ENCODE data around the gene LDB2.

DNA sequence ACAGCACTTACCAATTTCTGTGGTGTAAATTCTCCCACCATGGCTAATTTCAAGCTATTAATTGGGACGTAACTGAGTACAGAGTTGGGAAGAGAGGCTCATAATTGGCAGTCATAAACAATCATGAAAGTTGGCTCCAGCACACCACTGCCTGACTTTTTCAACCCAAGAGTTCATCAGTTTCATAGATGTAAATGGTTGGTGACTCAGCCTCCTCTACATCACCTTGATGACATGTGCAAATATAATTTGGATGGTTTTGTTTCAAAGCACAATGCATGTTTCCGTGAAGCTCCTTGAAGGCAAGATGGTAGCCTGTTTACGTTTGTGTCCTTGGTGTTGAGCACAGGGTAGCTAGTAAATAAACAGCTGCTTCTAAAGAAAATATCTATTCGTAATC is 235.1 kb downstream of the LDB2 start:
- TF ChIP-seq, protein P1, sequence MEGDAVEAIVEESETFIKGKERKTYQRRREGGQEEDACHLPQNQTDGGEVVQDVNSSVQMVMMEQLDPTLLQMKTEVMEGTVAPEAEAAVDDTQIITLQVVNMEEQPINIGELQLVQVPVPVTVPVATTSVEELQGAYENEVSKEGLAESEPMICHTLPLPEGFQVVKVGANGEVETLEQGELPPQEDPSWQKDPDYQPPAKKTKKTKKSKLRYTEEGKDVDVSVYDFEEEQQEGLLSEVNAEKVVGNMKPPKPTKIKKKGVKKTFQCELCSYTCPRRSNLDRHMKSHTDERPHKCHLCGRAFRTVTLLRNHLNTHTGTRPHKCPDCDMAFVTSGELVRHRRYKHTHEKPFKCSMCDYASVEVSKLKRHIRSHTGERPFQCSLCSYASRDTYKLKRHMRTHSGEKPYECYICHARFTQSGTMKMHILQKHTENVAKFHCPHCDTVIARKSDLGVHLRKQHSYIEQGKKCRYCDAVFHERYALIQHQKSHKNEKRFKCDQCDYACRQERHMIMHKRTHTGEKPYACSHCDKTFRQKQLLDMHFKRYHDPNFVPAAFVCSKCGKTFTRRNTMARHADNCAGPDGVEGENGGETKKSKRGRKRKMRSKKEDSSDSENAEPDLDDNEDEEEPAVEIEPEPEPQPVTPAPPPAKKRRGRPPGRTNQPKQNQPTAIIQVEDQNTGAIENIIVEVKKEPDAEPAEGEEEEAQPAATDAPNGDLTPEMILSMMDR (conservative IDR thresholded peaks at IDR 0.05; ENCODE audit: low read length) = no peak
- no peak for TF ChIP-seq EZH2phosphoT487 (IDR thresholded peaks at IDR 0.05; ENCODE audit: borderline replicate concordance)

All from Loucy (cell line).